Fibroblast of skin of scalp (primary cell): ENCODE results near the gene SMPD2. TPM values are rescaled to one million over a fixed set of nuclear protein-coding genes. Genes with fewer than 3 reads are reported as not detected.

Experiments
- DNase-seq: peaks from one replicate; pipeline ENCODE4 v3.0.0-alpha.2; 2013
- polyA plus RNA-seq, 2 experiments: library from polyadenylated mRNA; unstranded; fragments of 120-200 nt; gene quantifications; one replicate each; pipeline ENCODE4 v1.2.1, GENCODE V29; 2013; ENCODE audit not compliant: insufficient read length in 2 of 2

The SMPD2 gene
- polyA plus RNA-seq (2013, experiment 1 of 2; ENCODE audit: insufficient read length), result 5.1 TPM
- polyA plus RNA-seq (2013, experiment 2 of 2; ENCODE audit: insufficient read length), result 6.0 TPM

- peak; percentile 92 for DNase-seq
These were observed at the start of gene SMPD2, which contains the start of gene PPIL6 for GRCh38 chr6:109440331-109441068. TSS of gene SMPD2 (plus strand) at chr6:109440724. CDS start at chr6:109441122, 398 bp downstream. TSS of gene PPIL6 (minus strand) at chr6:109440628. CDS start at chr6:109440590, 38 bp downstream.

GRCh38 chr6:109393157-109393885 is 47.2 kb upstream of the SMPD2 start:
- no peak for DNase-seq

- DNase-seq, result no peak
These were observed 46.6 kb upstream of the SMPD2 start for GRCh38 chr6:109393886-109394281.

- no peak for DNase-seq
These were observed 44.3 kb upstream of the SMPD2 start for GRCh38 chr6:109396046-109396718.

GRCh38 chr6:109397020-109397419 is 43.5 kb upstream of the SMPD2 start:
- DNase-seq, result peak; percentile 17

GRCh38 chr6:109406196-109406595 is 34.3 kb upstream of the SMPD2 start:
- DNase-seq, result peak; percentile 13

GRCh38 chr6:109411034-109411433 is 29.5 kb upstream of the SMPD2 start:
- no peak for DNase-seq

GRCh38 chr6:109417646-109418045 is 22.9 kb upstream of the SMPD2 start:
- no peak for DNase-seq

GRCh38 chr6:109420751-109421150 is 19.8 kb upstream of the SMPD2 start:
- no peak for DNase-seq

- no peak for DNase-seq
These were observed 19.3 kb upstream of the SMPD2 start for GRCh38 chr6:109421184-109421583.

GRCh38 chr6:109424946-109425345 is 15.6 kb upstream of the SMPD2 start:
- no peak for DNase-seq

GRCh38 chr6:109428889-109429477 is 11.5 kb upstream of the SMPD2 start:
- peak; percentile 59 for DNase-seq

GRCh38 chr6:109429496-109429895 is 11.0 kb upstream of the SMPD2 start:
- DNase-seq, result no peak

- no peak for DNase-seq
These were observed 6.1 kb upstream of the SMPD2 start for GRCh38 chr6:109434456-109434855.

- no peak for DNase-seq
These were observed 4.5 kb upstream of the SMPD2 start for GRCh38 chr6:109436041-109436440.

- peak; percentile 36 for DNase-seq
These were observed 719 bp downstream of the SMPD2 start for GRCh38 chr6:109441069-109441816.

- DNase-seq, result no peak
These were observed 1.9 kb downstream of the SMPD2 start for GRCh38 chr6:109442393-109442924.

- no peak for DNase-seq
These were observed 3.0 kb downstream of the SMPD2 start for GRCh38 chr6:109443425-109443950.

- no peak for DNase-seq
These were observed 4.9 kb downstream of the SMPD2 start for GRCh38 chr6:109445382-109445781.

GRCh38 chr6:109446072-109446471 is 5.5 kb downstream of the SMPD2 start:
- DNase-seq, result no peak

GRCh38 chr6:109446541-109446940 is 6.0 kb downstream of the SMPD2 start:
- no peak for DNase-seq
